ENCODE results near the gene CCDC51.
A peak's percentile ranks its signal among the peaks of the same experiment; 100 is the strongest.
"Not testable (repeated sequence)": the region's sequence is repeated elsewhere in the genome, so short reads cannot be mapped to it uniquely, and the experiment has no call there.

CCDC51 gene

DNA sequence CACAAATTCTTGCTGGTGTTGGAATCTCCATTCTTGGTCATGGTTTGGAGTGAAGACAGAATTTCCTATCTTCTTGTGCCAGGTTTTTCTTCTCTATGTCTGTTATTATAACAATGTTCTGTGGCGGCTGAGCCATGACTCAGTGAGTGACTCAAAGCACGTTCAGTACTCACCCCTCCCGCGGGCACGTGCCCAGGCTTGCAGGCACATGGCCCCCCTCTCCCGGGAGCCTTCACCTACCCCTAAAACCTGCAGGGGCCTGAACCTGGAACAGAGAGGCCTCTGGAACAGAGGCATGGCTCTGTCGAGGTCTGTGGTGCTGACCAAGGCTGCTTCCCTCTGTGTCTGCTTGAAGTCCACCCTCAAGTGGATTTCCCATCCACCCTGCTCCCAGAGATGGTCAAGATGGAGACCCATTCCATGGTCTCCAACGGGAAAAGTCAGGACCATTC is 37.6 kb downstream of the CCDC51 start:
- TF ChIP-seq, protein P1, sequence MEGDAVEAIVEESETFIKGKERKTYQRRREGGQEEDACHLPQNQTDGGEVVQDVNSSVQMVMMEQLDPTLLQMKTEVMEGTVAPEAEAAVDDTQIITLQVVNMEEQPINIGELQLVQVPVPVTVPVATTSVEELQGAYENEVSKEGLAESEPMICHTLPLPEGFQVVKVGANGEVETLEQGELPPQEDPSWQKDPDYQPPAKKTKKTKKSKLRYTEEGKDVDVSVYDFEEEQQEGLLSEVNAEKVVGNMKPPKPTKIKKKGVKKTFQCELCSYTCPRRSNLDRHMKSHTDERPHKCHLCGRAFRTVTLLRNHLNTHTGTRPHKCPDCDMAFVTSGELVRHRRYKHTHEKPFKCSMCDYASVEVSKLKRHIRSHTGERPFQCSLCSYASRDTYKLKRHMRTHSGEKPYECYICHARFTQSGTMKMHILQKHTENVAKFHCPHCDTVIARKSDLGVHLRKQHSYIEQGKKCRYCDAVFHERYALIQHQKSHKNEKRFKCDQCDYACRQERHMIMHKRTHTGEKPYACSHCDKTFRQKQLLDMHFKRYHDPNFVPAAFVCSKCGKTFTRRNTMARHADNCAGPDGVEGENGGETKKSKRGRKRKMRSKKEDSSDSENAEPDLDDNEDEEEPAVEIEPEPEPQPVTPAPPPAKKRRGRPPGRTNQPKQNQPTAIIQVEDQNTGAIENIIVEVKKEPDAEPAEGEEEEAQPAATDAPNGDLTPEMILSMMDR (IDR thresholded peaks at IDR 0.05; ENCODE audit: insufficient read depth, low read depth, low read length, missing control alignments): no peak
- peak; percentile 97 for DNase-seq (ENCODE audit: low read depth)
- no peak overlapping the region for H3K4me3 ChIP-seq (ENCODE audit: low read length)

DNA sequence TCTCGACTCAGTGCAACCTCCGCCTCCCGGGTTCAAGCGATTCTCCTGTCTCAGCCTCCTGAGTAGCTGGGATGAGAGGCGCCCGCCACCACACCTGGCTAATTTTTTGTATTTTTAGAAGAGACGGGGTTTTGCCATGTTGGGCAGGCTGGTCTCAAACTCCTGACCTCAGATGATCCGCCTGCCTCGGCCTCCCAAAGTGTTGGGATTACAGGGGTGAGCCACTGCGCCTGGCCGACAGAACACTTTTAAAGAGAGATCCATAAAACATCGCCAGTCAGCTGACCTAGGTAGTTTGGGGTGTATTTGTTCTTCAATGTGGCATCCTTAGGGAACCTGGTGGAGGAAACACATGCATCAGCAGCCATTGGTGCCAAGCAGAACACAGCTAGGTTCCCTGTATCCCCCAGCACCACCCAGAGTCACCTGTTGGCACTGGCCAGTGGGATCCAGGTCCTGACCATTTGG is 38.5 kb downstream of the CCDC51 start:
- not testable (repeated sequence) for DNase-seq (ENCODE audit: low read depth); H3K4me3 ChIP-seq (ENCODE audit: low read length)

- TF ChIP-seq, protein P1 (IDR thresholded peaks at IDR 0.05; ENCODE audit: insufficient read depth, low read depth, low read length, missing control alignments): peak; percentile 89
- no peak overlapping the region for H3K4me3 ChIP-seq (ENCODE audit: low read length)
- DNase-seq (ENCODE audit: low read depth): peak; percentile 82
These were observed 39.0 kb downstream of the CCDC51 start for GRCh38 chr3:48400824-48401433.

GRCh38 chr3:48399387-48400172 is 40.3 kb downstream of the CCDC51 start:
- DNase-seq (ENCODE audit: low read depth): peak; percentile 73
- no peak overlapping the region for H3K4me3 ChIP-seq (ENCODE audit: low read length)
- TF ChIP-seq, protein P1 (IDR thresholded peaks at IDR 0.05; ENCODE audit: insufficient read depth, low read depth, low read length, missing control alignments): peak; percentile 12

DNA sequence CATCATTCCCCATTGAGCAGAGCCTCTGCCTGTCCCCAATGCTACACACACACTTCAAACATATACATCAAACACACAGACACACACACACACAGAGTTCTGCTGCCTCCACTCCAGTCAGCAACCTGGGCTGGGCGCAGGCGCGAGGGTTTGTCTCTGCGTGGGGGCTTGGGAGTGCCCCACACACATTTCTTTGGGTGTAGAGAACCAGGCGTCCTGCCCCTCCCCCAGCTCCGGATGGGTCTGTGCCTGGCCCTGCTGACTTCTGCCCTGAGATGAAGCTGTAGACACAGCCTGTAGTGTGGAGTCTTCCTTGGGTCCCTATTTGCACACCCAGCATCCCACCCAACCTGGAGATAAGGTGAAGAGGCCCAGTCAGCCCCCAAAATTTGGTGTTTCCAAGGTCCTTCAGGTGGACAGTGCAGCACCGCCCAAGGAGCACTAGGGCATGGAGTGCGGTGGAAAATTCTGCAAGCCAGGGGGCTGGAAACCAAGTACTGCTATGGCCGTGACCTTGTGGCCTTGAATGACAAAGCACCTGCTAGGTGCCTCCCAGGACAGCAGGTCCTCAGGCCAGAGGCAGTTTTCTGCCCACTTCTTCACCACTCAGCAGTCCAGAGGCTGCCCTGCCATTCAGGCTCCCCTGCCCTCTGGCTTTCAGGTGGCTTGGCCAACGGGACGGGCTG is 41.1 kb downstream of the CCDC51 start:
- no peak overlapping the region for H3K4me3 ChIP-seq (ENCODE audit: low read length)

GRCh38 chr3:48397767-48398681 is 41.9 kb downstream of the CCDC51 start:
- TF ChIP-seq, protein P1 (IDR thresholded peaks at IDR 0.05; ENCODE audit: insufficient read depth, low read depth, low read length, missing control alignments): no peak
- no peak overlapping the region for H3K4me3 ChIP-seq (ENCODE audit: low read length)
- DNase-seq (ENCODE audit: low read depth): no peak

More for the DNA sequence above, 41.1 kb downstream of the CCDC51 start:
- DNase-seq (ENCODE audit: low read depth): no peak
- TF ChIP-seq, protein P1 (IDR thresholded peaks at IDR 0.05; ENCODE audit: insufficient read depth, low read depth, low read length, missing control alignments): no peak
